HG03521 (cell line): Measurements from ENCODE around the gene NCKAP5L.

Experiments used
- ATAC-seq: cut with Tn5 transposase; IDR thresholded peaks from one replicate; pipeline ENCODE4 v1.9.1; 2021; ENCODE audit warnings: mild to moderate bottlenecking, moderate library complexity; ENCODE audit not compliant: unreplicated experiment

Gene NCKAP5L

GRCh38 chr12:49744363-49744885 is 83.8 kb downstream of the NCKAP5L start:
- no peak for ATAC-seq

GRCh38 chr12:49741882-49742620 is 86.2 kb downstream of the NCKAP5L start:
- ATAC-seq, result peak; percentile 52
